Panc1 (cell line): ENCODE results near the gene MRPS5. TPM values are rescaled to one million over a fixed set of nuclear protein-coding genes. Genes with fewer than 3 reads are reported as not detected.

Experiments used
- ATAC-seq: fragments of 200-7000 bp; cut with Tn5 transposase; 2 replicates; pipeline ENCODE4 v1.9.1; 2020; ENCODE audit warnings: mild to moderate bottlenecking, moderate library complexity
- BruUV-seq: library from RNA; stranded (reverse); fragments of 400-500 nt; replicated peaks from 2 replicates; lab custom pipeline; 2021; lab: Mats Ljungman, UMichigan
- CTCF ChIA-PET: fragments of 300-600 bp; sonication (Branson Sonifier 250); formaldehyde crosslinking; loops from one replicate; lab custom pipeline; 2022; ENCODE audit warnings: antibody characterized with exemption; lab: Charles Lee
- POLR2A ChIA-PET: fragments of 300-600 bp; sonication (Branson Sonifier 250); formaldehyde crosslinking; loops from one replicate; lab custom pipeline; 2022; ENCODE audit warnings: antibody characterized with exemption; lab: Charles Lee
- DNase-seq: peaks from one replicate; pipeline ENCODE4 v3.0.0-alpha.2; 2010; ENCODE audit warnings: low read depth, low spot score
- H3K27ac ChIP-seq: 2 replicates; pipeline ENCODE4 v1.5.1; 2011; ENCODE audit warnings: mild to moderate bottlenecking, low read length, inconsistent platforms
- H3K27me3 ChIP-seq: fragments of 200-500 bp; sonication (Bioruptor generic); 2 replicates; pipeline ENCODE4 v1.6.0; 2014; ENCODE audit warnings: low read length, inconsistent platforms; ENCODE audit not compliant: control insufficient read depth, insufficient read depth
- H3K36me3 ChIP-seq: fragments of 200-500 bp; sonication (Bioruptor generic); 2 replicates; pipeline ENCODE4 v1.5.1; 2014; ENCODE audit warnings: inconsistent platforms, mild to moderate bottlenecking, low read length, moderate library complexity; ENCODE audit not compliant: control insufficient read depth, insufficient read depth
- H3K4me1 ChIP-seq: 2 replicates; pipeline ENCODE4 v1.5.1; 2011; ENCODE audit warnings: inconsistent platforms, mild to moderate bottlenecking, low read length, moderate library complexity; ENCODE audit not compliant: control insufficient read depth, insufficient read depth
- H3K4me3 ChIP-seq, 2 experiments: 2 replicates each; pipeline ENCODE4 v1.5.1; 2011 to 2012; ENCODE audit warnings: low read depth in 2 of 2, low read length in 2 of 2, mild to moderate bottlenecking in 2 of 2, inconsistent platforms in 1 of 2, moderate library complexity in 1 of 2
- H3K9me3 ChIP-seq: fragments of 200-500 bp; sonication (Bioruptor generic); 2 replicates; pipeline ENCODE4 v1.5.1; 2014; ENCODE audit warnings: low read depth, mild to moderate bottlenecking, inconsistent platforms, low read length, moderate library complexity; ENCODE audit not compliant: control insufficient read depth, insufficient read depth
- POLR2AphosphoS5 ChIP-seq: IDR thresholded peaks from 2 replicates; pipeline ENCODE4 v1.6.1; 2012; ENCODE audit warnings: mild to moderate bottlenecking, low read depth, low read length, moderate library complexity
- REST ChIP-seq, 2 experiments: IDR thresholded peaks; 2 replicates each; pipeline ENCODE4 v1.6.1; 2011 to 2012; ENCODE audit warnings: low read depth in 2 of 2, control low read depth in 1 of 2, low read length in 1 of 2, mild to moderate bottlenecking in 1 of 2, moderate library complexity in 1 of 2; ENCODE audit not compliant: insufficient read depth in 1 of 2
- SIN3A ChIP-seq: IDR thresholded peaks from 2 replicates; pipeline ENCODE4 v1.6.1; 2012; ENCODE audit warnings: low read depth, mild to moderate bottlenecking, low read length, moderate library complexity, borderline replicate concordance; ENCODE audit not compliant: insufficient read depth
- TCF7L2 ChIP-seq: IDR thresholded peaks from 2 replicates; pipeline ENCODE4 v1.6.1; 2011; ENCODE audit warnings: mild to moderate bottlenecking, low read depth, low read length, inconsistent platforms
- in situ Hi-C: cut with HindIII; loops from 2 replicates; pipeline ENCODE4 v1.10.0; 2016; ENCODE audit warnings: low sequenced_read_pairs, low pct_unique_long_range_greater_than_20kb
- intact Hi-C: fragments of 100-400 bp; cut with micrococcal nuclease; formaldehyde crosslinking; loops from one replicate; pipeline ENCODE4 v1.10.0; 2022; ENCODE audit not compliant: unreplicated experiment
- total RNA-seq: library from RNA; stranded (reverse); gene quantifications from one replicate; pipeline ENCODE4 v1.2.1, GENCODE V29; 2021; ENCODE audit not compliant: unreplicated experiment
- TF ChIP-seq, protein P1 (sequence below): fragments of 450-650 bp; IDR thresholded peaks from 2 replicates; pipeline ENCODE4 v1.5.1; 2017; ENCODE audit warnings: mild to moderate bottlenecking

MRPS5 gene
- total RNA-seq, 1 experiment from 2014 or later: 95.8 TPM

- intact Hi-C loops: no loop called here
- no peak for ATAC-seq
- DNase-seq: no peak
- ChIA-PET CTCF (no interaction called here), POLR2A (no interaction called here)
- Histone ChIP-seq H3K4me1 (peaks cover 4% of the 10 kb centered on the region; the same call in 1 of the 2 replicates), H3K9me3 (no peaks in the 10 kb centered on the region), H3K4me3 (peak overlapping the region; percentile 88 to 99), H3K36me3 (peaks cover 11% of the 10 kb centered on the region), H3K27ac (peak overlapping the region; percentile 89), H3K27me3 (no peaks in the 10 kb centered on the region)
- TF ChIP-seq SIN3A: no peak
- TF ChIP-seq POLR2AphosphoS5: no peak
- BruUV-seq: no TSS peak
- in situ Hi-C loops: no loop called here
These were observed 558 bp downstream of the MRPS5 start for GRCh38 chr2:95121093-95121406.

DNA sequence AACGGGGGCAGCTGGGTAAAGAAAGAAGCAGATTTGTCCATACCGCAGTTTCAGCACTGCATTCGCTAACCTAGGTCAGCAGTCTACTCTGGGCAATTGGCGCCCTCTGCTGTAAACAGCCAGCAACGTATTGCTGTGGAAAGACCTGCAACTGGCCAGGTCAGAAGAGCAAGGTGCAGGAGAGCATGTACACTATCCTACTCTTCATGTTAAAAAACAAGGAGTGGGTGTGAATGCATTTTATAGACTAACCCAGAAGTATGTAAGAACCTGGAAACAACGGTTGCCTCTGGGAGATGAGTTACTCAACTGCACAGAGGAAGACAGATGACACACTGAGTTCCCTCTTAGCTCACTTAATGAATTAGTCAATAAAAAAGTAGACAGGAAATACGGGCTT lies 6.2 kb downstream of the MRPS5 start:
- H3K4me3 ChIP-seq: no peak overlapping the region
- TF ChIP-seq REST (IDR thresholded peaks at IDR 0.05; ENCODE audit: insufficient read depth in 1 of 2, low read depth in 2 of 2, low read length in 1 of 2) (no peak), TCF7L2 (no peak)
- TF ChIP-seq, protein P1, sequence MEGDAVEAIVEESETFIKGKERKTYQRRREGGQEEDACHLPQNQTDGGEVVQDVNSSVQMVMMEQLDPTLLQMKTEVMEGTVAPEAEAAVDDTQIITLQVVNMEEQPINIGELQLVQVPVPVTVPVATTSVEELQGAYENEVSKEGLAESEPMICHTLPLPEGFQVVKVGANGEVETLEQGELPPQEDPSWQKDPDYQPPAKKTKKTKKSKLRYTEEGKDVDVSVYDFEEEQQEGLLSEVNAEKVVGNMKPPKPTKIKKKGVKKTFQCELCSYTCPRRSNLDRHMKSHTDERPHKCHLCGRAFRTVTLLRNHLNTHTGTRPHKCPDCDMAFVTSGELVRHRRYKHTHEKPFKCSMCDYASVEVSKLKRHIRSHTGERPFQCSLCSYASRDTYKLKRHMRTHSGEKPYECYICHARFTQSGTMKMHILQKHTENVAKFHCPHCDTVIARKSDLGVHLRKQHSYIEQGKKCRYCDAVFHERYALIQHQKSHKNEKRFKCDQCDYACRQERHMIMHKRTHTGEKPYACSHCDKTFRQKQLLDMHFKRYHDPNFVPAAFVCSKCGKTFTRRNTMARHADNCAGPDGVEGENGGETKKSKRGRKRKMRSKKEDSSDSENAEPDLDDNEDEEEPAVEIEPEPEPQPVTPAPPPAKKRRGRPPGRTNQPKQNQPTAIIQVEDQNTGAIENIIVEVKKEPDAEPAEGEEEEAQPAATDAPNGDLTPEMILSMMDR: peak; percentile 93
- CTCF ChIA-PET: interaction anchor here (0.8 to 1.5 kb wide), 5 partner anchors 12 to 129 kb away, joined by 3 to 12 read pairs (median 4); no protein-coding TSS in a partner anchor
- in situ Hi-C loops: no loop called here
- H3K27me3 ChIP-seq: no peaks in the 10 kb centered on the region
- H3K36me3 ChIP-seq: peaks cover 27% of the 10 kb centered on the region
- BruUV-seq: no TSS peak
- no peaks in the 10 kb centered on the region; the same call in 1 of the 2 replicates for H3K4me1 ChIP-seq
- ATAC-seq (peak; percentile 100), DNase-seq (no peak)
- H3K9me3 ChIP-seq: no peaks in the 10 kb centered on the region
- H3K27ac ChIP-seq: no peak overlapping the region
- intact Hi-C loops: loop anchor here (2.0 kb wide), 1 partner anchor 93 kb away; no protein-coding TSS in a partner anchor
- POLR2A ChIA-PET: interaction anchor here (0.6 to 0.9 kb wide), 2 partner anchors 63 to 208 kb away, joined by 3 to 10 read pairs; no protein-coding TSS in a partner anchor

GRCh38 chr2:95113464-95113863 lies 8.1 kb downstream of the MRPS5 start:
- DNase-seq: no peak
- BruUV-seq: no TSS peak
- in situ Hi-C loops (no loop called here), intact Hi-C loops (no loop called here)
- POLR2A ChIA-PET: no interaction called here
- CTCF ChIA-PET: no interaction called here
- H3K4me3 ChIP-seq: no peak overlapping the region
- TF ChIP-seq, protein P1: no peak
- no peak for TF ChIP-seq TCF7L2
- no peak for TF ChIP-seq POLR2AphosphoS5
- TF ChIP-seq SIN3A: no peak
- no peak for TF ChIP-seq REST (IDR thresholded peaks at IDR 0.05; ENCODE audit: insufficient read depth in 1 of 2, low read depth in 2 of 2, low read length in 1 of 2)
- peaks cover 42% of the 10 kb centered on the region for H3K36me3 ChIP-seq
- H3K27me3 ChIP-seq: no peaks in the 10 kb centered on the region
- H3K4me1 ChIP-seq: no peaks in the 10 kb centered on the region
- H3K9me3 ChIP-seq: no peaks in the 10 kb centered on the region
- no peak for ATAC-seq
- H3K27ac ChIP-seq: no peak overlapping the region
